Endothelial cell of umbilical vein (primary cell): ENCODE measurements around the gene RHOBTB1.

Experiments used
- CTCF ChIP-seq, 2 donors: IDR thresholded peaks; 1 replicate in 1 of 2; 2 replicates in 1 of 2; pipeline ENCODE4 v1.5.1; 2011; ENCODE audit warnings: low read length in 2 of 2, mild to moderate bottlenecking in 2 of 2, moderate library complexity in 2 of 2, control low read depth in 1 of 2, inconsistent platforms in 1 of 2, low read depth in 1 of 2; ENCODE audit not compliant: insufficient read depth in 1 of 2; ENCODE audit errors: extremely low read depth in 1 of 2
- MAX ChIP-seq: IDR thresholded peaks from 2 replicates; pipeline ENCODE4 v1.6.1; 2011; ENCODE audit not compliant: insufficient read depth, insufficient read length
- POLR2A ChIP-seq: IDR thresholded peaks from 2 replicates; pipeline ENCODE4 v1.6.1; 2012; ENCODE audit warnings: low read depth, mild to moderate bottlenecking, control low read depth, low read length
- POLR2AphosphoS5 ChIP-seq: IDR thresholded peaks from 2 replicates; pipeline ENCODE4 v1.6.1; 2012; ENCODE audit warnings: low read depth, mild to moderate bottlenecking, control low read depth, low read length, moderate library complexity; ENCODE audit not compliant: insufficient read depth

- TF ChIP-seq POLR2AphosphoS5 (no peak), POLR2A (no peak), CTCF (IDR thresholded peaks at IDR 0.05; ENCODE audit: extremely low read depth in 1 of 2, insufficient read depth in 1 of 2, low read depth in 1 of 2, low read length in 2 of 2) (no peak), MAX (no peak)
Observed at GRCh38 chr10:60869652-60870415, 74.2 kb downstream of the RHOBTB1 start.
